Measurements from ENCODE around the gene NEK11.

NEK11 gene, protein sequence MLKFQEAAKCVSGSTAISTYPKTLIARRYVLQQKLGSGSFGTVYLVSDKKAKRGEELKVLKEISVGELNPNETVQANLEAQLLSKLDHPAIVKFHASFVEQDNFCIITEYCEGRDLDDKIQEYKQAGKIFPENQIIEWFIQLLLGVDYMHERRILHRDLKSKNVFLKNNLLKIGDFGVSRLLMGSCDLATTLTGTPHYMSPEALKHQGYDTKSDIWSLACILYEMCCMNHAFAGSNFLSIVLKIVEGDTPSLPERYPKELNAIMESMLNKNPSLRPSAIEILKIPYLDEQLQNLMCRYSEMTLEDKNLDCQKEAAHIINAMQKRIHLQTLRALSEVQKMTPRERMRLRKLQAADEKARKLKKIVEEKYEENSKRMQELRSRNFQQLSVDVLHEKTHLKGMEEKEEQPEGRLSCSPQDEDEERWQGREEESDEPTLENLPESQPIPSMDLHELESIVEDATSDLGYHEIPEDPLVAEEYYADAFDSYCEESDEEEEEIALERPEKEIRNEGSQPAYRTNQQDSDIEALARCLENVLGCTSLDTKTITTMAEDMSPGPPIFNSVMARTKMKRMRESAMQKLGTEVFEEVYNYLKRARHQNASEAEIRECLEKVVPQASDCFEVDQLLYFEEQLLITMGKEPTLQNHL

DNA sequence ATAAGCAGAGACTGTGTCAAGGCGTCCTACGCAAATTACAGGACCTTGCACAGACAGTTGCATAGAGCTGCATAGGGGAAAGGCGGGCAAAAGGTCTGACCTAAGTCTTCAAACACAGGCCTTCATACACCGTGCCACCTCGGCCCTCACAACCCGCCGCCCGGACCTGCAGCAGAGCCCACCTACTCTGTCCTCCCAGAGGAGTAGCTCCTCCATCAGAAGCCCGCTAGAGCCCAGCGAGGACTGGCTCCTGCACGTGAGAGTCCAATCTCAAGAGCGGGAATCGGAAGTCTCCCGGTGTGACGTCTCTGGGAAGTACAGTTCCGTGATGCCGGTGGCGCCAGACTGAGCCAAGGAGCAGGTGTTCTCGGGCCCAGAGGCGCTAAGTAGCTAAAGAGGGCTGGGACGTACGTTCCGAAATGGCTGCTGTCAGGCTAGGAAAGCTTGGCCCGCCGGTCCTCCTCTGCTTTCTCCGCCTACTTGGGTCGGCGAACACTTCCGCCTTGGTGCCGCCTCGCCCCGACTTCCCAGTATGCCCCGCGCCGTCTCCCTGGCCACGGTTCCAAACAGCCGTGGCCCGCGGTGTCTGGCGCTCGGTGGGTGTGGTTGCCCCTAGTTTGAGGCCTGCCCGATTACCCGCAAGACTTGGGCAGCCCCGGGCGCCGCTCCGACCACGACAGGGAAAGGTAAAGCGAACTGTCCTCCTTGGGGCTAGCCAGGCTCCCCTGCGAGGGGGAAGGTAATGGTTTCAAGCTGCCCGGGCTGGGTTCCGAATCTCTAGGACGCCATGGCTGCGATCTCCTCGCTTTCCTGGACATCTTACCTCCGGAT is at the start of gene NEK11, which contains the start of gene ASTE1:
NEK11 (plus strand) TSS at position 557 of the 831 bp plus-strand sequence. CDS start 2,832 bp downstream, outside the sequence.
ASTE1 (minus strand) TSS at position 505 of the 831 bp plus-strand sequence. CDS start 1,519 bp downstream, outside the sequence.
- no peaks in the 10 kb centered on the region for H3K27me3 ChIP-seq (replicated peaks; ENCODE audit: control insufficient read depth, insufficient read depth, low read length)
- H3K36me3 ChIP-seq (ENCODE audit: control insufficient read depth, insufficient read depth, low read length, severe bottlenecking) = no peaks in the 10 kb centered on the region
- peak within 1 kb of the TSS; percentile 92 for H3K9ac ChIP-seq (ENCODE audit: low read length)
- H3K4me3 ChIP-seq (ENCODE audit: low read length) = peak within 1 kb of the TSS; percentile 96
- peak; percentile 96 for DNase-seq (ENCODE audit: low read depth)
- peaks cover 17% of the 10 kb centered on the region for H3K4me1 ChIP-seq (ENCODE audit: control insufficient read depth, insufficient read depth, low read length)
- no peaks in the 10 kb centered on the region for H3K9me3 ChIP-seq (ENCODE audit: control insufficient read depth, low read length)

DNA sequence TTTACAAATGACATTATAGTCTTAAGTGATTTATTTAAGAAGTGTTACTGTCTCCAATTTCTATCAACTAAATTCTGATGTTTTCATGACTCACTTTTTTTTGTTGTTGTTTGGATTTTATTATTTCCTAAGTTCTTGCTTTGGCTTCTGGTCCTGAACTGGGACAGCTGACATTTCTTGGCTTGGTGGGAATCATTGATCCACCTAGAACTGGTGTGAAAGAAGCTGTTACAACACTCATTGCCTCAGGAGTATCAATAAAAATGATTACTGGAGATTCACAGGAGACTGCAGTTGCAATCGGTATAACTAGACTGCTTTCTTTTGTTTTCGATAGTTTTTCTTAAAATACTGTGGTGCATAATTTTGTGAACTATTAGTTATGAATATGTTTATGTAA is 47.6 kb upstream of the NEK11 start:
- Histone ChIP-seq H3K4me3 (ENCODE audit: low read length) (peak overlapping the region; percentile 32), H3K36me3 (ENCODE audit: control insufficient read depth, insufficient read depth, low read length, severe bottlenecking) (peaks cover 47% of the 10 kb centered on the region), H3K9me3 (ENCODE audit: control insufficient read depth, low read length) (no peaks in the 10 kb centered on the region), H3K4me1 (ENCODE audit: control insufficient read depth, insufficient read depth, low read length) (peaks cover 15% of the 10 kb centered on the region), H3K27me3 (replicated peaks; ENCODE audit: control insufficient read depth, insufficient read depth, low read length) (no peaks in the 10 kb centered on the region), H3K9ac (ENCODE audit: low read length) (no peak overlapping the region)
- DNase-seq (ENCODE audit: low read depth) = peak; percentile 1

DNA sequence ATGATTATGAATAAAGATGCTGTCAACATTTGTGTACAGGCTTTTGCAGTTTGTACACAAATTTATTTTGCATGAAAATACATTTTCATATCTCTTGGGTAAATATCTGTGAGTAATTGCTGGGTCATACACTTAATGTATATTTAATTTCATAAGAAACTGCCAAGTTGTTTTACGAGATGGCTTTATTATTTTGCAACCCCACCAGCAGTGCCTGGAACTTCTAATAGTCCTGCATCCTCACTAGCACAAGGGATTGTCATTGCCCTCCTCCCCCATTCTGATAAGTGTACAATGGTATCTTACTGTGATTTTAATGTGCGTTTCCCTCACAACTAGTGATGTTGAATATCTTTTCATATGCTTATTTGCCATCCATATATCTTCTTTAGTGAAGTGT is 45.2 kb upstream of the NEK11 start:
- peaks cover 15% of the 10 kb centered on the region for H3K4me1 ChIP-seq (ENCODE audit: control insufficient read depth, insufficient read depth, low read length)

DNA sequence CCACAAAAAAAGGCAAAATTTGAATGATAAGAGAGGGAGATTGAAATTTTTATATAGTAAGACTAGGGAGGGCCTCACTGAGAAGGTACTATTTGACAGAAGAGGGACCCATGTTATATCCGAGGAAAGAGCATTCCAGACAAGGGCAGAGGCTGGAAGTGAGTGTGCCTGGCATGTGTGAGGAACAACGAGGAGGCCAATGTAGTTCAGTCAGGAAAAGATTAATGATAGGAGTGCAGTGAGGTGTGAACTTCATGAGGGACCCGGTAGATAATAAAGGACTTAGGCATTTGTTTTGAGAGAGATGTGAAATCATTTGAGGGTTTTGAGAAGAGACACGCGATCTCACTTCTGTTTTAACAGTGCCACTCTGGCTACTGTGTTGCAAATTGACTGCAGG is 36.4 kb upstream of the NEK11 start:
- DNase-seq (ENCODE audit: low read depth) = no peak
- peaks cover 32% of the 10 kb centered on the region for H3K36me3 ChIP-seq (ENCODE audit: control insufficient read depth, insufficient read depth, low read length, severe bottlenecking)
- no peak overlapping the region for H3K4me3 ChIP-seq (ENCODE audit: low read length)
- no peak overlapping the region for H3K9ac ChIP-seq (ENCODE audit: low read length)
- no peaks in the 10 kb centered on the region for H3K27me3 ChIP-seq (replicated peaks; ENCODE audit: control insufficient read depth, insufficient read depth, low read length)
- no peaks in the 10 kb centered on the region for H3K4me1 ChIP-seq (ENCODE audit: control insufficient read depth, insufficient read depth, low read length)
- H3K9me3 ChIP-seq (ENCODE audit: control insufficient read depth, low read length) = no peaks in the 10 kb centered on the region

More for the DNA sequence above, 45.2 kb upstream of the NEK11 start:
- Histone ChIP-seq H3K9me3 (ENCODE audit: control insufficient read depth, low read length) (no peaks in the 10 kb centered on the region), H3K36me3 (ENCODE audit: control insufficient read depth, insufficient read depth, low read length, severe bottlenecking) (peaks cover 31% of the 10 kb centered on the region), H3K9ac (ENCODE audit: low read length) (no peak overlapping the region), H3K27me3 (replicated peaks; ENCODE audit: control insufficient read depth, insufficient read depth, low read length) (no peaks in the 10 kb centered on the region), H3K4me3 (ENCODE audit: low read length) (no peak overlapping the region)
- DNase-seq (ENCODE audit: low read depth) = no peak

DNA sequence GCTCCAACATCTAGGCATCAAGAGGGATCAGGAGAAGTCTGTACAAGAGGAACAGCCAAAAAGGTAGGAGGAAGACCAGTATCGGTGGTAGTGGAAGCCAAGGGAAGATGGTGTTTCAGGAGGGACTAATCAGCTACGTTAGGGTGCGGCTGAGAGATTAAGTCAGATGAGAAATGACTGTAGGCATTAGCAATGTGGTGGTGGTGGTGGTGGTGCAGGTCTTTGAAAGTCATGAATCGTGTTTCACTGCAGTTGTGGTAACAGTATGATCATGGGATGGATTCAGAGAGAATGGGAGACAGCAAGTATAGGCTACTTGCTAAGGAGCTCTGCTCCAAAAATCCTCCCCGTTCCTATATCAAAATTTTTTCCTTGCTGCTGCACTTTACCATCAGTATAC is 35.6 kb upstream of the NEK11 start:
- Histone ChIP-seq H3K27me3 (replicated peaks; ENCODE audit: control insufficient read depth, insufficient read depth, low read length) (no peaks in the 10 kb centered on the region), H3K9ac (ENCODE audit: low read length) (no peak overlapping the region), H3K9me3 (ENCODE audit: control insufficient read depth, low read length) (no peaks in the 10 kb centered on the region), H3K4me1 (ENCODE audit: control insufficient read depth, insufficient read depth, low read length) (no peaks in the 10 kb centered on the region), H3K4me3 (ENCODE audit: low read length) (no peak overlapping the region), H3K36me3 (ENCODE audit: control insufficient read depth, insufficient read depth, low read length, severe bottlenecking) (peaks cover 41% of the 10 kb centered on the region)
- no peak for DNase-seq (ENCODE audit: low read depth)

DNA sequence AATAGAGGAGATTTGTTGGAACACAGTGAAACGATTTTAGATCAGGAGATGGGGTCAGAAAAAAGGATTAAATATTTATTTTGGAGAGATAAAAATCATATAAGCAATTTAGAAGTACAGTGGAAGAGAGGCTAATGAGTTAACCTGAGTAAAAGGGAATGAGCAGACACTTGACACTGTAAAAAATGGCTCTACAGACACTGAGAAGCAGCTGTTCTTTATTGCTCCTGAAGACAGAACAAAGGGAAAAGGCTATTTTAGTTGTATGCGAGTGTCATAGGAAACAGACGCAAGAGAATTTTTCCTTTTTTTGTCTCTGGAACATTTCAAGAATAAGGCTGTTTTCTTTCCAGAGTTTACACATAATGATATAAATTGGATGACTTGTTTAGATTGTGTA is 34.3 kb upstream of the NEK11 start:
- peaks cover 38% of the 10 kb centered on the region for H3K36me3 ChIP-seq (ENCODE audit: control insufficient read depth, insufficient read depth, low read length, severe bottlenecking)
- no peaks in the 10 kb centered on the region for H3K27me3 ChIP-seq (replicated peaks; ENCODE audit: control insufficient read depth, insufficient read depth, low read length)
- no peaks in the 10 kb centered on the region for H3K9me3 ChIP-seq (ENCODE audit: control insufficient read depth, low read length)
- H3K9ac ChIP-seq (ENCODE audit: low read length) = no peak overlapping the region
- peaks cover under 1% of the 10 kb centered on the region for H3K4me1 ChIP-seq (ENCODE audit: control insufficient read depth, insufficient read depth, low read length)
- DNase-seq (ENCODE audit: low read depth) = no peak
- no peak overlapping the region for H3K4me3 ChIP-seq (ENCODE audit: low read length)

DNA sequence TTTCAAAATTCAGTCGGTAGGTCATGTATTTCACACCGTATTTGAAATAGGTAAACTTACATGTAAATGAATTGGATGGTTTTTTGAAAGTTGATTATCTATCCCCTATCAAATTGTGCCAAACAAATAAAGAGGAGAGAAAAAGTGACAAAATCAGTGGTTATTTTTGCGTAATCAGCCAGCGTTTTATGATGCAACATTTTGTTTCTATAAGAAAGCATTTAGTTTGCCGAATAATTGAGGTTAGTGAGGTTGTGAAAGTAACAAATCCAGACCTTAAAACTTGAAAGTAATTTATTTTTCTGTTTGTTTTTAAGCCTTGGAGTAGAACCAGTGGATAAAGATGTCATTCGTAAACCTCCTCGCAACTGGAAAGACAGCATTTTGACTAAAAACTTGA is 29.4 kb upstream of the NEK11 start:
- H3K27me3 ChIP-seq (replicated peaks; ENCODE audit: control insufficient read depth, insufficient read depth, low read length) = no peaks in the 10 kb centered on the region
- peak; percentile 27 for DNase-seq (ENCODE audit: low read depth)
- peaks cover 61% of the 10 kb centered on the region for H3K36me3 ChIP-seq (ENCODE audit: control insufficient read depth, insufficient read depth, low read length, severe bottlenecking)
- no peak overlapping the region for H3K4me3 ChIP-seq (ENCODE audit: low read length)
- H3K9me3 ChIP-seq (ENCODE audit: control insufficient read depth, low read length) = no peaks in the 10 kb centered on the region
- H3K4me1 ChIP-seq (ENCODE audit: control insufficient read depth, insufficient read depth, low read length) = peaks cover 21% of the 10 kb centered on the region
- H3K9ac ChIP-seq (ENCODE audit: low read length) = no peak overlapping the region

DNA sequence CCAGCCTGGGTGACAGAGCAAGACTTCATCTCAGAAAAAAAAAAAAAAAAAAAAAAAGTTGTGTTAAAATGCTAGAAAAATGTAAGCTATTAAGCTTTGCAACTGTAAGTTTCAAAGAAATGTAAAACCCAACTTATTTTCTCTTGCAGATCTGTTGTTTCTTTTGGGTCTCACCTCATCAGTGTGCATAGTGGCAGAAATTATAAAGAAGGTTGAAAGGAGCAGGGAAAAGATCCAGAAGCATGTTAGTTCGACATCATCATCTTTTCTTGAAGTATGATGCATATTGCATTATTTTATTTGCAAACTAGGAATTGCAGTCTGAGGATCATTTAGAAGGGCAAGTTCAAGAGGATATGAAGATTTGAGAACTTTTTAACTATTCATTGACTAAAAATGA is 25.6 kb upstream of the NEK11 start:
- Histone ChIP-seq H3K27me3 (replicated peaks; ENCODE audit: control insufficient read depth, insufficient read depth, low read length) (no peaks in the 10 kb centered on the region), H3K4me3 (ENCODE audit: low read length) (no peak overlapping the region), H3K9ac (ENCODE audit: low read length) (no peak overlapping the region), H3K9me3 (ENCODE audit: control insufficient read depth, low read length) (no peaks in the 10 kb centered on the region), H3K36me3 (ENCODE audit: control insufficient read depth, insufficient read depth, low read length, severe bottlenecking) (peaks cover 45% of the 10 kb centered on the region), H3K4me1 (ENCODE audit: control insufficient read depth, insufficient read depth, low read length) (peaks cover 24% of the 10 kb centered on the region)
- DNase-seq (ENCODE audit: low read depth) = no peak

DNA sequence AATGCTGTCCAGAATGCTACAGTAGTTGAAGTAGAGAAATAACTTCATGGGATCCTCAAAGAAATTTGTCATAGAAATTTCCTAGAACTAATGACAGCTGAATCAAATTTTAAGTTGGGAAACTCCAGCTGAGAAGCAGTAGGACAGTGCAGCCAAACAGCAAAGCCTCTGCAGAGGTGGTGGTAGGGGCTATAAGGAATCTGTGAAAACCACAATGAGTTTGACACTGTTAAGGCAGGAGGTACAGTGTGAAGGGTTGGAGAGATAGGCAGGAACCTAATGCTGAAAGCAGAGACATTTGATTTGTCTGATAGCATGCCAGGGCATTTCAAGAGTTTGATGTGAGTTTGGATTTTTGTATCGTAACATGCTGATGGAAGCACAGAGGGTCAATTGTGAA is 22.1 kb upstream of the NEK11 start:
- peaks cover 28% of the 10 kb centered on the region for H3K4me1 ChIP-seq (ENCODE audit: control insufficient read depth, insufficient read depth, low read length)
- peaks cover 29% of the 10 kb centered on the region for H3K36me3 ChIP-seq (ENCODE audit: control insufficient read depth, insufficient read depth, low read length, severe bottlenecking)
- H3K9ac ChIP-seq (ENCODE audit: low read length) = no peak overlapping the region
- no peak overlapping the region for H3K4me3 ChIP-seq (ENCODE audit: low read length)
- DNase-seq (ENCODE audit: low read depth) = no peak
- no peaks in the 10 kb centered on the region for H3K27me3 ChIP-seq (replicated peaks; ENCODE audit: control insufficient read depth, insufficient read depth, low read length)
- no peaks in the 10 kb centered on the region for H3K9me3 ChIP-seq (ENCODE audit: control insufficient read depth, low read length)

DNA sequence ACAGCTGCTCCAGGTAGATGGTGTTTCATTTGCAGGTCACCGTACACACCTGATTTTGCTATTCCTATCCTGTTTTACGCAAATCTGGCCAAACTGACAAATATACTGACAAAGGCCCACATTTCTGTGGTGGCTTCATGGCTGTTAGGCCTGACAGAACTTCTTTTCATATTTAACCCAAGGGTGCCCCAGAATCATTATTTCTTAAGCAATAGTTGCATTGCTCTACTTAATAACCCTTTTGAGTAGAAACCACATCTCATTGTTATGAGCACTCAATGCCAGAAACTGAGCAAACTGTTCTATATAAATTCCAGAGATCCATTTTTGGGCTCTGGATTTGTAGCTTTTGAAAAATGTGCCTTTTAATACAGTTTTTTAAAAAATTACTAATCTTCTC is 19.4 kb upstream of the NEK11 start:
- DNase-seq (ENCODE audit: low read depth) = no peak
- Histone ChIP-seq H3K4me3 (ENCODE audit: low read length) (no peak overlapping the region), H3K36me3 (ENCODE audit: control insufficient read depth, insufficient read depth, low read length, severe bottlenecking) (peaks cover 34% of the 10 kb centered on the region), H3K4me1 (ENCODE audit: control insufficient read depth, insufficient read depth, low read length) (peaks cover 11% of the 10 kb centered on the region), H3K9me3 (ENCODE audit: control insufficient read depth, low read length) (no peaks in the 10 kb centered on the region), H3K9ac (ENCODE audit: low read length) (no peak overlapping the region), H3K27me3 (replicated peaks; ENCODE audit: control insufficient read depth, insufficient read depth, low read length) (no peaks in the 10 kb centered on the region)

DNA sequence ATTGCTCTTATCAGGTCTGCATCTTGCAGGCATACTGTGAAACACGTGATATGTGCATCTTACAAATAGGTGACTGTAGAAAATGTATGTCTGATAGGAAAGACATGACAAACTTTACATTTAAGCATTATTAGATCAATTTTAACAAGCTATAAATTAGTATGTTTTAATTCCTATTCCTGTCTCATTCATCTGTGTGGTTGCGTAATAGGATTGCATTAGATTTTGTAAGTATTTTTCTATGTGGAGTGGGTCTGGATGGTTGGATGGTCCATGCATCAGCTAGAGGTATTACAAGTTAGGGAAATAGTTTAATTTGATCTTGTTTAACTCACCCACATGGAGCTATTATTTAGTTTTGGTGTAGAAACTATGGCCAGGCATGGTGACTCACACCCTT is 18.9 kb upstream of the NEK11 start:
- no peak overlapping the region for H3K9ac ChIP-seq (ENCODE audit: low read length)
- peaks cover 37% of the 10 kb centered on the region for H3K36me3 ChIP-seq (ENCODE audit: control insufficient read depth, insufficient read depth, low read length, severe bottlenecking)
- H3K9me3 ChIP-seq (ENCODE audit: control insufficient read depth, low read length) = no peaks in the 10 kb centered on the region

More for the DNA sequence above, 18.9 kb upstream of the NEK11 start:
- peak; percentile 29 for DNase-seq (ENCODE audit: low read depth)
- no peaks in the 10 kb centered on the region for H3K27me3 ChIP-seq (replicated peaks; ENCODE audit: control insufficient read depth, insufficient read depth, low read length)
- peaks cover 11% of the 10 kb centered on the region for H3K4me1 ChIP-seq (ENCODE audit: control insufficient read depth, insufficient read depth, low read length)
- no peak overlapping the region for H3K4me3 ChIP-seq (ENCODE audit: low read length)
